HG02938 (cell line): Measurements from ENCODE around the gene INAFM2.

Experiments used
- ATAC-seq: cut with Tn5 transposase; IDR thresholded peaks from one replicate; pipeline ENCODE4 v1.9.1; 2021; ENCODE audit warnings: mild to moderate bottlenecking, moderate library complexity; ENCODE audit not compliant: unreplicated experiment

Gene INAFM2

DNA sequence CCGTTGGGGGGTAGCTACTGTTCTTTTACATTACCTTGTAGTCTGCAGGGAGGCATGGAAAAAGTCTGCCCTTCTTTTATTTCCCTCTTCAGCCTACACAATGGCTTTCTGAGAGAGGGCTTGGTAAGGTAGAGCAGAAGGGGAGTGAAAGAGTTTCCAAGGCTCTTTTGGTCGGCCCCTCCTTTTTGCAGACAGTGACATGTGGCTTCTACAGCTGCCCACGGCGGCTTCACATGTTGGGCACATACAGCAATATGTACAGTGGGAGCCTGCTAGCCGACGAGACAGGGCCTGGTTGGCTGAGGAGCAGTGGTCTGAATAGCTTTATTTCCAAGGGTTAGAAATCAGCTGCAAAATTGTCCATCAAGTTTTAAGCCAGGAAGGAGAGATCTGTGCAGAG lies 4.0 kb downstream of the INAFM2 start:
- ATAC-seq = no peak

DNA sequence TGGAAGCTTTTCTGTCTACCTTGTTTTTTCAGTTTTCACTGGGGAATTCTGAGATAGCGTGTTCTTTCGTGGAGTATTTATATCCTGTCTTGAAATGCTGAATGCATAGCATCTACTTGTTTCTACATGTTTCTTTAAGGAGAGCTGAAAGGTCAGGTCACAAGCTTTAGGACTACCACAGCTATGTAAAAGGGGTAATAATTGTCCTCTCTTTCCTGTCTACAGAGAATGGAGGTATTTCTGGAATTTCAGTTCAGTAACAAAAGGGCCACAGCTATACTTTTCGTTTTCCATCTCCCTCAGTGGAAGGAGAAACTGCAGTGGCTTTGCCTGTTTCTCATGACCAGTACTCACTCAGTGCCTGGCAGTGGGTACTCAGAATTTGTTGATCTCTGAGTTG lies 4.7 kb downstream of the INAFM2 start:
- ATAC-seq = no peak

DNA sequence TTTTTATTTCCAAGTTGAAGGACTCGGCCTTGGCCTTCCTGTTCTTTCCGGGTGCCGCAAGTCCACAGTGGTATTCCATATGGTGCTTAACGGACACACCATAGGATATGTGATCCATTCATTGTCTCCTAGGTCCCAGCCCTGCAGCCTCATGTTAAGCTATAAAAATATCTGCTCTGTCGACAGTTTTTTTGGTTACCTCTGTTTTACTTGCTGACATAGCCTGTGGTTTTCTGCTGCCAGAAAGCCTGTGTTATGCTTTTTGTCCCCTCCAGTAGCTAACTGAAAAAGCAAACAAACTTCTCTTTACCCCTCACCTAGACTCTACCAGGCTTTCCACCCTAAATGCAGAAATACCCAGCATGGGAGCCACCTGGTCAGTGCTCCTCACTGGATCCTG lies 5.3 kb downstream of the INAFM2 start:
- ATAC-seq = no peak

DNA sequence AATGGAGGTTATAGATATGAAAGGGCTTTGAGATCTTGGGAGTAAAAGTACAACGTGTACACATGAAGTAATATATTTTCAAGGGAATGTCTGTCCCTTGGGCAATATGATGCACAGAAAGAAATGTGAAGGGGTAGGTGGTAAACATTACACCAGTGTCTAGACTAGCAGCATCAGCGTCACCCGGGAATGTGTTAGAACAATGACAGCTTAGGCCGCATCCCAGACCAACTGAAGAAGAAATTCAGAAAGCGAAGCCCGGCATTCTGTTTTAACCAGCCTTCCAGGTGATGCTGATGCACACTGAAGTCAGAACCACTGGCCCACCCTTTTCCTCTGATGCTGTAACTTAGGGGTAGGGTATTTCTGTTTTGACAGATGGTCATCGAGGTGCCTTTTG lies 6.3 kb downstream of the INAFM2 start:
- no peak for ATAC-seq

DNA sequence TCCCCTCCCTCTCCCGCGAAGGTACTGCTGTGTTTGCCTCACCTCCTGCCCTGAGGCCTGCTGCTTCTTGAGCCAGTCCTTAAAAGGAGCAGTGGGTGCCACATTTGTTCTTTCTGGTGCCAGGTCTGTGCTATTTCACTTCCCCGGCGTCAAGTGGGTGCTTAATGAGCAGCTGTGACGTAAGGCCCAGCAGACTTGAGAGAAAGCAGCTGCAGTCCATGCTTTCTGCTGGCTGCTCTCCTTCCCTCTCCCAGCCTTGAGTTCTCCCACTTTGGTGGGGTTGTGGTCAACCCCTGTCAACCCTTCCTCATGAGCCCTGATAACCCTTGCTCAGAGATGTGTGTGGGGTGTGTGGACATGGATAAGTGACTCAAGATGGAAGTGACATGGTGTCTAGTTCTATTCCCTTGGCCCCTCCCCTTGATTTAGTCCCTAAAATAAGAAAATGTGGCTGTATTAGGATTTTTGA lies 6.9 kb downstream of the INAFM2 start:
- ATAC-seq = no peak

DNA sequence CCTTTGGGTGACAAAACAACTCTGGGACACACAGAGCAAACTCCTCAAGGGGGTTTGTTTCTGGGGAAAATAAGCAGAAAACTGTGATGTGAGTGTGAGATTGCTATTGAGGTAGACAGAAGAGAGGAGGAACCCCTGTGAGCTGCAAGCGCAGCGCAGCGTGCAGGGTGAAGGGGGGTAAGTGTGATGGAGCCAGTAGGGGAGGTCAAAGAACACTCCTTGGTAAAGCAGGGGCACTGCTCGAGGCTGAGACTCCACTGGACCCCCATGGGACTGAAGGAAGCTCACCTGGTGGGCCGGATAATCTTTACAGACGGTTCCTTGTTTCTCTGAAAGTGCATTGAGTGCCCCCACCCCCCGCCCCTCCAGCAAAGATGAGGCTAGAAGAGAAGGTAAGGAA lies 7.5 kb downstream of the INAFM2 start:
- ATAC-seq = no peak

DNA sequence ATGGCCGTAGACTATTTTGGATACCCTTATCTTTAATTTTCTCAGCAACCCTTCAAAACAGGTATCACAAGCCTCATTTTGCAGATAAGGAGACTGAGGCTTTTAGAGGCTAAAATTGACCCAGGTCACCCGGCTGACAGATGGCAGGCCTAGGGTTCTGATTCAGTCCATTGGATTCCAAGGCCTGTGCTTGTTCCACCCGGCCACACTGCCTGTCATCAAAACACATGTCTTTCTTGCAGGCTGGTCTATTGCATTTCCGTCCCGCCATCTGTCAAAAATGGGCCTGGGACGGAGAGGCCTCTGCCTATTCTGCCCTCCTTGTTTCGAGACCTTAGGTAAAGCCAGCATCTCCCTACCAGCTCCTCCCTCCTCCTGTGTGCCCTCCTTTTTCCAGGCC lies 8.1 kb downstream of the INAFM2 start:
- no peak for ATAC-seq

DNA sequence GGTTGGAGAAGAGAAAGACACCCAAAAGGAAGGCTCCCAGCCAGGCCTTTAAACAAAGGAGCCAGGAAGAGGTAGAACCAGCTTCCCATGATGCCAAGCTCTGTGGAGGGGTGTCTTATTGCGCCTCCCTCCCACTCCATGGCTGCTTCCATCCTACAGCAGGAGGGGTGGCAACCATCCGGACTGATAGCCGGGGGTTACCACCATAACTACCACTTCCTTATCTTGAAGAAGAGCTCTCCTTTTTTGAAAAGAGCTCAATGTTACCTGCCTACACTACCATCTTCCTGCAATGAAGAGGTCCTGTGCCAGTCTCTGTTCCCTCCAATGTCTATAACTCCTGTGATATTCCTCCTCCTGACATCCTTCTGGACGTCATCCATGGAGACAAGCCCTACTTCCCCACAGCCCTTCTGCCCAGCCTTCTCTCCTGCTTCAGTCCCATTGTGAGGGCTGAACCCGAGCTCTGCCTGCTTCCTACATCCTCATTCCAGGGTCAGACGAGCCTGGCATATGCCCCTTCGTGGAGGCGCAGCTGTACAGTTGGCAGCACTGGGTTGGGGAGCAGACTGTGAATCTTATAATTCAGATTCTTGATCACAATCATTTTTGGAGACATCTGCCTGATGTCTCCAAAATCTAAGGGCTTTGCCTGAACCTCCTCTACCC lies 8.8 kb downstream of the INAFM2 start:
- no peak for ATAC-seq

DNA sequence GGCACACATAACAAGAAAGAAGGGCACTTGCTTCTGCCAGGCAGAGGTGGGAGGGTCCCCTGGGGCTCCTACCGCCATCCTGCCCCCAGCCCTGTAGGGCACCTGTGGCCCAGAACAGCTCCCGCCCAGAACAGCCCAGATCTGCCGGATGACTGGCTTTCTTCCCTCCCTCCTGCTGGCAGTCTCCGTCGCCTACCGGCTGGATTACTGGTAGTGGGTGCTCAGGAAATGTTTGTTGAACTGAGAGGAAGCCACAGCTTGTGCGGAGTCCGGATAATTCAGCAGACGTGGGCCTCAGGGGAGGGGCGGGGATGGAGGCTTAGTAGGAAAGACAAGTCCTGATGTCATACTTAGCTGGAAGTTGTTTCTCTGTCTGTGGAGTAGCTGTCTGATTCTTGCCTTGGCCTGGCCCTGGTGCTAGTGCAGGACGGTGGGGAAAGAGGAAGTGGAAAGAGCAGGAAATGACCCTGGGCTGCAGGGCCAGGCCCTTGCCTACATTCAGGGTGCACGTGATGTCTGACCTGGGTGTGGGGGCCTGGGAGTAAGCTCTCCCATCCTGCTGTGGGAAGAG lies 10.5 kb downstream of the INAFM2 start:
- no peak for ATAC-seq

DNA sequence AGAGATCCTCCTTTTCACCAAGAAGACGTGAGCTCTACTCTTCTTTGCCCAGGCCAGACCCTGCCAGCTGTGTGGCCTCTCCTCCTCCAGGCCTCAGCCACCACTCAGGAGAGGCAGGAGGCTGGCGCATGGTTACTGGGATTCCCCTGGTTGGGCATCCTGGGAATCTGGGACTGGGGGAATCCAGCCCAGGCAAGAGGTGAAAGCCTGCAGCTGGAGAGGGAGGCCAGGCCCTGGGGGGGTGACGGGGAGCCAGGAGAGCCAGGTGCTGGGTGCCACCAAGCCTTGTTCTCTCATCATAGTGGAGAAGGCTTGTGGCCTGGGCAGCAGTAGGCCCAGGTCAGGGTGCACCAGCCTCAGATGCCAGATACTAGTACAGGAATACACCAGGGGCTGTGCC lies 11.0 kb downstream of the INAFM2 start:
- no peak for ATAC-seq

DNA sequence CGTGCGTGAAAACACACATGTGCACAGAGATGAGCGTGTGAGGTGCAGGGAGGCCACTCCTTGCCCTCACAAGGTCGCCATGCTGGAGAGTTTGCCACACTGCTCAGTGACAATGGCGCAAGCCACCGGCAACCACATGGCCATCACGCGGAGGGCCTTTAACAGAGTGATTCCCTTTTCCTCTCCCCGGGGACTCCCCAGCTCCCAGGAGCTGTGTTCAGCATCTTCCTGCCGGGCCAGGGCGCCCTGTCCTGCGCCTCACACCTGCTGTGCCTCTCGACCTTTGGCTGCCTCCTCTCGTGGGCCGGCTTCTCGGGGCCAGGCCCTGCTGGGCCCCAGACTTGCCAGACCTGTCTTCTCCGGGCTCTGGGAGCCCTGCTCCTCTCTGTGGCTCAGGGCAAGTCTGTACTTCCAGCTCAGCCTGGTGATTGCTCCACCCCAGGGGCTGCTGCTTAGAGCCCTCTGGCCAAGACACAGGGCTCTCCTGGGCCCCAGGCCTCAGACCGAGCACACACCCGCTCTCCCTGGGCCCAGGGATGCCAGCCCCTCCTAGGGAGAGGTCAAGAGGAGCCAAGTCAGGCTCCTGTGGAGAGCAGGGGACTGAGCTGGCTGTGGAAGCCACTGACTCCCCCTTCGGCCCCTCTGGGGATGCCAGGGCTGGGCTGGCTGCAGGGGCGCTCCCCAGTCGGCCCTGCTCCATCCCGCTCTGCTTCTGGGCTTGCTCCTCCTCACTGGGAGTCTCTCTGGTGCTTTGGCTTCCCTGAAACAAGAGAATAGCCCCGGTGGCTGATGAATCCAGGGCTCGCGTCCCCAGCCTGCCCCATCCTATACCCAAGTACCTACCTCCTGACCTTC lies 11.7 kb downstream of the INAFM2 start:
- no peak for ATAC-seq

DNA sequence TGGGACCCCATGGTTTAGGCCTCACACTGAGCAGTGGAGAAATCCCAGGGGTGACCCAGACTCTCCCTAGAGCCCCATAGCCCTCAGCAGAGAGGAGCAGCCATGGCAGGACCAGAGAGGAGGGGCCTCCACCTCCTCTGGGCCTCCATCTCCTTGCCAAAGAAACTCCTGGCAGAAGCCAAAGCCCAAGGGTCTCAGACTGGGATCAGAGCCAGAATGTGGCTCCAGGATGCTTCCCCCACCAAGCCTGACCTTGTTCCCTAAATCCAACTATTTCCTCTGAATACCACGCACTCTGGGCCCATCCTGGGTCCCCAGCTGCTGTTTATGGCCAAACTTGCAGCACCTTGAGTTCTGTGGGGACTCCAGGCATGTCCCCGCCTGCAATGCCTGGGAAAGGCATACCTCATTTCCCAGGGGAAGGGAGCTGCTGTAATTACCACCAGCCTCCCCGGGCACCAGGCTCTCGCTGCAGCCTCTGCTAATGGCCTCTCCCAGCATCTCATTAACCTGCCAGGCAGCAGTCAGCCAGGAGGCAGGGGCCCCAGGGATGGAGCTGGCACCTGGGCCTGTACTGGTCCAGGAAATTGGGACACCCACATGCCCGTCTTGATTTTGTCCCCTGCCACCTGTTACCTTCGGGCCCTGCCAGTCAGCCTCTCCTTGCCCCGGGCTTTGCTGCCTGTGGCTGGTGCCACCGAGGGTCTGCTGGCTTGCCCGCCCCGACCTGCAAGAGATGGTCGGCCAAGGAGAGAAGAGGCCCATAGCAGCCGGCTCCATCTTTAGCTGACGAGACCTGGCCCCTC lies 12.6 kb downstream of the INAFM2 start:
- no peak for ATAC-seq

DNA sequence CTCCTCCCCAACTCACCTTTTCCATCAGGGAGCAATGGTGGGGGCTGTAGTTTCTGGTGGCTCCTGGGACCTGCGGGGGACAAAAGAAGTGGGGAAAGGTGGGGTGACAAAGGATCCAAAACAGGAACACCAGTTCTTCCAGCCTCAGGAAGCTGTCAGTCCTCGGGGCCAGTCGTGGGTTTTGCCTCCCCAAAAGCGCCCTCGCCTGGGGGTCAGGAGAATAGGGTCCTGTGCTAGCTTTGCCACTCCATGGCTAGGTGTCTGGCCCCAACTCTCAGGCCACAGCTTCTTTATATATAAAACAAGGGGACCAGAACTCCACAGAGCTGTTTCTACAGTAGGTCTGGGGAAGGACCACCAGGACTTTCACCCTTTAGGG lies 13.2 kb downstream of the INAFM2 start:
- no peak for ATAC-seq

DNA sequence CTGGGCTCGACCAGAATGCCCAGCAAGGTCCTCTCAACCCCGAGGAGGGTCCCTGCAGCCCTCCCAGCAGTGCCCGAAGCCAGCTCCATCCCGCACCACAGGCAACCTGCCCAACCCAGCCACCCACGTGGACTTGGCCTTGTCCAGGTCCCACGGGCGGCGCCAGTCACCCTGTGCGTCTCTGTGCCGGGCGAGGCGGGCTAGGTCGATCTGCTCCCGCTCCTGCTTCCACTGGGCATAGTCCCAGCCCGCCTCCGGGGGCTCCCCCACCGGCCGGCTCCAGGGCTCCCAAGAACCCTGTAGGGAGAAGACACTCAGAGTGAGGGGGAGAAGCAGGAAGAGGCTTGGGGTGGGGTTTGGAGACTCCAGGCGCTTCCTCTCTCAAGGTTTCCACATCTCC lies 14.1 kb downstream of the INAFM2 start:
- no peak for ATAC-seq

DNA sequence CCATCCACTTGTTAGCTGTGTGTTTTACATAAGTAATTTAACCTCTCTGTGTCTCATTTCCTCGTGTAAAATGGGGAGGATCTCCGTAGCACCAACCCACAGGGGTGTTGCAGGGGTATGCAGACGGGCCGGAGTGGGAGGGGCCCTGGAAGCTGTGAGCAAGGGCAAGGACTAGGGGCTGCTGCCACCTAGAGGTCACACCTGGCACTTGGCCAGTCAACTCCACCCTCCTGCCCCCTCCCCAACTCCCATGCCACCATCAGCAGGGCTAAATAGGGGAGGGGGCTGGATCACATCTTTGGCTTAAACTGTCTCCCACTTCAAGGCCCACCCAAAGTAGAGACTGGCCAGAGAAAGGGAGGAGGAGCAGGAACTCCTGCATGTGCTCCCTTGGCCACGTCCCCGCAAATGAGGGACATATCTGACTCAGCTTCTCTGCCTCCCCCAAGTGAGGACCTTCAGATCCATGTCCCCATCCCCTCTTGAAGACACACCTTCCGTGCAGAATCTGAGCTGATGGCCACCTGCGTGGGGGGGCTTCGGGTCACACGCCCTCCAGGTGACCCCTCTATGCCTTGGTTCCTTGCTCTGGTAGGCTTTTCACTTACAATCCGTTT lies 14.7 kb downstream of the INAFM2 start:
- ATAC-seq = no peak

DNA sequence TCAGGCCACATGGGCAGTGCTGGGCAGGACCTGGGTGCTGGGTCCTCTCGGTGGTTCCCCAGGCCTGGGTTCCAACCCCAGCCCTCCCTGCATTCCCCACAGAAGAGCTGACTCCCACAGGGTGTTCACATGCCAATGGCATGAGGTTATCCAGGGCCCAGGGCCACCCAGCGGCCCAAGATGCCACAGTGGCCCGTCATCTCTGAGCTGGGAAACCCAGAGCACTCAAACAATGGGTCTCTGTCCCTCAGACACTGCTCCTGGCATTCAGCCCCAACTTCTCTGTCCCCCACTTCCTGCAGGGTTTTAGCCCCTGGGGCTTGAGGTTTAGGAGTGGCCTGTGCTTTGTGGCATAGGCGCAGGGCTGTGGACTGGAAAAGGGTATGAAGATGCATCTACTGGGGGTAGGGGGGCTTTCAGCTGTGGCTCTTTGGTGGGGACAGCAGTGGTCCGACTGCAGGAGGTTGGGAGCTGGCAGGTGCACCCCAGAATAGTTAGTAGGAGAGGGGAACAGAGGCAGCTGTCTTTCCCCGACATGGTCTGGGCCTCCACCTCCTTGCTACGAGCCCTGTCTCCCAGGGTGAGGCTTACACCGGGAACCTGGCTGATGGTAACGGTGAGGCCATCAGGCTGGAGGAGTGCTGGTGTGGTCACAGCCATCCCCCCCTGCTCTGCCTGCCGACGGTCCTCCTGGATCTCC lies 15.6 kb downstream of the INAFM2 start:
- no peak for ATAC-seq

DNA sequence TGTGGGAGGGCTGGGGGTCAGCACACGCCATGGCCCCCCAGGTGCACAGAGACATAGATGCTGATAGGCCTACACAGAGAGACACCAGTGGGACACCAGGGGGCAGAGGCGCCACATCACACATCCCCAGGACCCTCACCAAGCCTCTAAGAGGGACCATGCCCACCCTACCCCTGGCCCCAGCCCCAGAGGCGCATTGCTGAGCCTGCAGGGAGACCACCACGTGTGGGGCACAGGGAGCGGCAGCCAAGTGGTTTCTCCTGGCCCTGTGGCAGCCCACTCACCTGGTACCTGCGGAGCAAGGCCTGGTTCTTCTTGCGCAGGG lies 16.1 kb downstream of the INAFM2 start:
- no peak for ATAC-seq

DNA sequence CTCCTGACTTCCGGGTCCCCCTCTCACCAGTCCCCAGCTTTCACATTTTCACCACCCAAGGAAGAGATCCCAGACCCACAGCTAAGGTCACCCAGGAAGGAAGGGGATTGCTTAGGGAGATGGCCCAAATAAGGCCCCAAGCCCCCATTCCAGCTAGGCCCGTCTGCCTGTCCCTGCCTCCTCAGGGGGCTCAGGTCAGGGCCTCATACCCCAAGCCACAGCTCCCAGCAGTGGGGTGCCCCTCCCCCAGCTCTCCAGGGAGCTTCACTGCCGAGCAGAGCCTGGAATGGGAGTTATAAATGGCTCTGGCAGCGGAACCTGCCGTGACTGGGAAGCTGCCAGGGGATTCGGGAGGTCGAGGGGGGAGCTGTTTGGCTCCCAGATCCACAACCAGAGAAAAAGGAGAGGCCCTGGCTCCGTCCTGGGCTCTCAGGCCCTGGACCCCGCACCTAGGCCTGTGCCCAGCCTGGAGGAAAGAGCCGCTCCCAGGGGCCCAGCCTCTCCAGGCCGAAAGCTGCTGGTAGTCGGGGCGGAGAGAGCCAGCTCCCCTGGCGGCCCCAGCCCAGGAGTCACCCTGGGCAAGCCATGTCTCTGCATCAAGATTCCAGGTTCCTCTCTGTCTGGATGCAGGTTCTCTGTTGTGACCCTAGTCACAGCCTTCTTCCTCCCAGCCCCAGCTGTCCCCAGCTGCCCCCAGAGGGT lies 16.7 kb downstream of the INAFM2 start:
- ATAC-seq = no peak

DNA sequence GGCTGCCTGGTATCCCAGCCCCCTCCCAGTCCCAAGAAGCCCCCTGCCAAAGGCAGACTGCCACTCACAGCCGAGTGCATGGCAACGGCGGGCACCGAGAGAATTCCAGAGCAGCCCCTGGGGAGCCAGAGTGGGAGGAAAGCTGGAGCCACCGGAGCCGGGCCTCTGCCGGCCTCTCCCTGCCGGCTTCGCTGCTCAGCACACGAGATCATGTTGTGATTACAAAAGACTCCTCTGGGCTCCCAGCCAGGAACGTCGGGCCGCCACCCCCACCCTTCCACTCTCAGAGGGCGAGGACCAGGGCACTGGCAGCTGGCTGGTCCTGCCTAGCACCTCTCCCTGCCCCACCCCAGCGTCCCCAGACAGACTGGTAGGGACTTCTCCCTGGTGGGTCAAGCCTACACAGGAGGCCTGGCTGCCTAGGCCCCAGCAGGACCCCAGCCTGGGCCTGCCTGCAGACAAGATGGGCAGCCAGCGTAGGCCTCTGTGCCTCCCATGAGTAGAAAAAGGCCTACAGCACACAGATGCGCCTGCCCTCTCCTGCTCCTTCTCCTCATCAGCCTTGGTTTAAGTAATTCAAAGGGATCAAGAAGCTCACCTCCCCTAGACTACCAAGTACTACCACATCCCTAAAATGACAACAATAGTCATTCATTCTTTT lies 17.4 kb downstream of the INAFM2 start, which contains the start of gene CCDC9B:
Gene CCDC9B, minus strand, starts transcription at position 200 of the 661 bp plus-strand sequence. Its CDS starts 120 bp downstream, at position 80.
- no peak for ATAC-seq
